ENCODE data around the gene ARSB.
A peak's percentile ranks its signal among the peaks of the same experiment; 100 is the strongest.

ARSB gene

DNA sequence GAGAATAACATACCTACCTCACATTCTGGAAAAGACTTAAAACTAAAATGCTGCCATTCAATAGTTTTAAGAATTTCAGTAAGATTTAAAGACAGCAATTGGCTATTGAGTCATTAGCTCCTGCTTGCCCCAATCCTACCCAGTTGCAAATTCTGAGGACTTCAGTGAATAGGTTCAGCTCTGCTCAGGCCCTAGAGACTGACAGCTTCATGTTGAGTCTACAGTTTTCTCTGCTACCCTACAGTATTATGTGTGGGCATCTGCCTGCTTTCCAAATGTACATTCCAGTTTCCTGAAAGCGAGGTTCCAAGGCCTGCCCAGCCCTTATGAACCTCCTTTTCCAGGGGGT lies 61.5 kb downstream of the ARSB start:
- TF ChIP-seq, protein P1, sequence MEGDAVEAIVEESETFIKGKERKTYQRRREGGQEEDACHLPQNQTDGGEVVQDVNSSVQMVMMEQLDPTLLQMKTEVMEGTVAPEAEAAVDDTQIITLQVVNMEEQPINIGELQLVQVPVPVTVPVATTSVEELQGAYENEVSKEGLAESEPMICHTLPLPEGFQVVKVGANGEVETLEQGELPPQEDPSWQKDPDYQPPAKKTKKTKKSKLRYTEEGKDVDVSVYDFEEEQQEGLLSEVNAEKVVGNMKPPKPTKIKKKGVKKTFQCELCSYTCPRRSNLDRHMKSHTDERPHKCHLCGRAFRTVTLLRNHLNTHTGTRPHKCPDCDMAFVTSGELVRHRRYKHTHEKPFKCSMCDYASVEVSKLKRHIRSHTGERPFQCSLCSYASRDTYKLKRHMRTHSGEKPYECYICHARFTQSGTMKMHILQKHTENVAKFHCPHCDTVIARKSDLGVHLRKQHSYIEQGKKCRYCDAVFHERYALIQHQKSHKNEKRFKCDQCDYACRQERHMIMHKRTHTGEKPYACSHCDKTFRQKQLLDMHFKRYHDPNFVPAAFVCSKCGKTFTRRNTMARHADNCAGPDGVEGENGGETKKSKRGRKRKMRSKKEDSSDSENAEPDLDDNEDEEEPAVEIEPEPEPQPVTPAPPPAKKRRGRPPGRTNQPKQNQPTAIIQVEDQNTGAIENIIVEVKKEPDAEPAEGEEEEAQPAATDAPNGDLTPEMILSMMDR (IDR thresholded peaks at IDR 0.05; ENCODE audit: low read depth, low read length), result no peak
- H3K4me3 ChIP-seq (ENCODE audit: low read depth, low read length), result no peak overlapping the region

- TF ChIP-seq, protein P1 (IDR thresholded peaks at IDR 0.05; ENCODE audit: low read depth, low read length), result no peak
- H3K4me3 ChIP-seq (ENCODE audit: low read depth, low read length), result no peak overlapping the region
Observed at GRCh38 chr5:78922879-78923621, 62.1 kb downstream of the ARSB start.

GRCh38 chr5:78920604-78921003 lies 64.5 kb downstream of the ARSB start:
- no peak overlapping the region for H3K4me3 ChIP-seq (ENCODE audit: low read depth, low read length)
- TF ChIP-seq, protein P1 (IDR thresholded peaks at IDR 0.05; ENCODE audit: low read depth, low read length), result peak; percentile 49; the same call in 1 of the 2 replicates

DNA sequence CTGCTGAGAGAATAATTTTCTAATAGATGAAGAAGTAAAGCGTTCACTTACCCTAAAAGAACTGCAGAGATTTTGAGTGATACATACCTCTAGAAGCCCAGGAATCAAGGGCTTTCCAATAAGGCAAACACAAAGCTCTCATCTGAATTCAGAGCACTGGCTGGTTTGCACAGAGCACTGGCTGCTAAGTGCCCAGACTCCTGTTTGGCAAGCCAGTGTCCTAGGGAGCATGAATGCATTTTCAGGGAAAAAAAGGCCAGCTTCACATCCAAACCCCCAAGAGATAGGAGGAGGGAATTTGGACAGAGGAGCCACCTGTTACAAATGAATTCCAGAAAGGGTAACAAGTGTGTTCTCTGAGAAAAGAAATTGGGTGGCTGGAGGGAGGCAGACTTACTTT lies 65.3 kb downstream of the ARSB start:
- TF ChIP-seq, protein P1 (IDR thresholded peaks at IDR 0.05; ENCODE audit: low read depth, low read length), result no peak
- H3K4me3 ChIP-seq (ENCODE audit: low read depth, low read length), result no peak overlapping the region

GRCh38 chr5:78916044-78916443 lies 69.1 kb downstream of the ARSB start:
- H3K4me3 ChIP-seq (ENCODE audit: low read depth, low read length), result no peak overlapping the region
- TF ChIP-seq, protein P1 (IDR thresholded peaks at IDR 0.05; ENCODE audit: low read depth, low read length), result no peak

GRCh38 chr5:78915170-78915569 lies 69.9 kb downstream of the ARSB start:
- H3K4me3 ChIP-seq (ENCODE audit: low read depth, low read length), result no peak overlapping the region
- TF ChIP-seq, protein P1 (IDR thresholded peaks at IDR 0.05; ENCODE audit: low read depth, low read length), result no peak

- no peak overlapping the region for H3K4me3 ChIP-seq (ENCODE audit: low read depth, low read length)
- TF ChIP-seq, protein P1 (IDR thresholded peaks at IDR 0.05; ENCODE audit: low read depth, low read length), result no peak
Observed at GRCh38 chr5:78912811-78913210, 72.3 kb downstream of the ARSB start.

All from WI38 (cell line).